ENCODE measurements around the gene GABRR2. TPM values are rescaled to one million over a fixed set of nuclear protein-coding genes. Genes with fewer than 3 reads are reported as not detected.
A peak's percentile ranks its signal among the peaks of the same experiment; 100 is the strongest.

GABRR2 gene
- total RNA-seq, 2 donors from 2014 or later = 0.33 to 0.35 TPM

DNA sequence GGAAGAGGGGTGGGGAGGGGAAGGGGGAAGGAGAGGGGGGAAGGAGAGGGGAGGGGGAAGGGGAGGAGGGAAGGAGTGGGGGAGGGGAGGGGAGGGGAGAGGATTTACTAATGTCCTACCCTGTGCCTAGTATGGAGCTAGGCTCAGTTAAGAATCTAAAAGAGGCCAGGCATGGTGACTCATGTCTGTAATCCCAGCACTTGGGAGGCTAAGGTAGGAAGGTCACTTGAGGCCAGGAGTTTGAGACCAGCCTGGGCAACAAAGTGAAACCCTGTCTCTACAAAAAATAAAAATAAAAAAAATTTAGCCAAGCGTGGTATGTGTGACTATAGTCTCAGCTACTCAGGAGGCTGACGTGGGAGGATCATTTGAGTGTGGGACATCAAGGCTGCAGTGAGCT lies 24.5 kb upstream of the GABRR2 start:
- no peak for DNase-seq (ENCODE audit: low spot score)
- no peaks in the 10 kb centered on the region for H3K27me3 ChIP-seq
- no peaks in the 10 kb centered on the region for H3K9me3 ChIP-seq
- H3K27ac ChIP-seq = no peak overlapping the region
- H3K4me1 ChIP-seq = peaks cover 0 to 3% of the 10 kb centered on the region in 2 donors
- no peak overlapping the region for H3K4me3 ChIP-seq
- TF ChIP-seq, protein P1, sequence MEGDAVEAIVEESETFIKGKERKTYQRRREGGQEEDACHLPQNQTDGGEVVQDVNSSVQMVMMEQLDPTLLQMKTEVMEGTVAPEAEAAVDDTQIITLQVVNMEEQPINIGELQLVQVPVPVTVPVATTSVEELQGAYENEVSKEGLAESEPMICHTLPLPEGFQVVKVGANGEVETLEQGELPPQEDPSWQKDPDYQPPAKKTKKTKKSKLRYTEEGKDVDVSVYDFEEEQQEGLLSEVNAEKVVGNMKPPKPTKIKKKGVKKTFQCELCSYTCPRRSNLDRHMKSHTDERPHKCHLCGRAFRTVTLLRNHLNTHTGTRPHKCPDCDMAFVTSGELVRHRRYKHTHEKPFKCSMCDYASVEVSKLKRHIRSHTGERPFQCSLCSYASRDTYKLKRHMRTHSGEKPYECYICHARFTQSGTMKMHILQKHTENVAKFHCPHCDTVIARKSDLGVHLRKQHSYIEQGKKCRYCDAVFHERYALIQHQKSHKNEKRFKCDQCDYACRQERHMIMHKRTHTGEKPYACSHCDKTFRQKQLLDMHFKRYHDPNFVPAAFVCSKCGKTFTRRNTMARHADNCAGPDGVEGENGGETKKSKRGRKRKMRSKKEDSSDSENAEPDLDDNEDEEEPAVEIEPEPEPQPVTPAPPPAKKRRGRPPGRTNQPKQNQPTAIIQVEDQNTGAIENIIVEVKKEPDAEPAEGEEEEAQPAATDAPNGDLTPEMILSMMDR (IDR thresholded peaks at IDR 0.05) = no peak
- peaks cover 63% of the 10 kb centered on the region for H3K36me3 ChIP-seq

DNA sequence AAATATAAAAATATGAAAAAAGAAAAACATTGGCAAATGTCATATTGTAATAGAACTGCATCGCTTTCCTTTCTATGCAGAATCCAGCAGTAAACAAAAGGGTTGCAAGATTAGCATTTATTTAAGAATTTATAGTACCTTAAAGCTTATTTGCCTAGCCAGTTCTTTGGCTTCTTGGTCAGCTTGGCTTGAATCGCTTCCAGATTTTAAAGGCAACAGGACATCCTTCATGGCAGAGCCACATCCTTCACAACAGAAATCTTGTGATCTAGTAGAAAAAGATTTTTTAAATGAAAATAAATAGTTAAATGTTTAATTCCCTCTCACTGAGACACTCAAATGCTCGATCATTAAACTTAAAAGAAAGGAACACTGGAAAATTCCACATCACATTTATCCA lies 20.1 kb upstream of the GABRR2 start:
- DNase-seq (ENCODE audit: low spot score) = no peak
- no peaks in the 10 kb centered on the region for H3K4me1 ChIP-seq
- no peaks in the 10 kb centered on the region for H3K9me3 ChIP-seq
- peaks cover 52% of the 10 kb centered on the region for H3K36me3 ChIP-seq
- H3K27ac ChIP-seq = no peak overlapping the region
- no peaks in the 10 kb centered on the region for H3K27me3 ChIP-seq
- TF ChIP-seq, protein P1 (IDR thresholded peaks at IDR 0.05) = no peak
- H3K4me3 ChIP-seq = no peak overlapping the region

DNA sequence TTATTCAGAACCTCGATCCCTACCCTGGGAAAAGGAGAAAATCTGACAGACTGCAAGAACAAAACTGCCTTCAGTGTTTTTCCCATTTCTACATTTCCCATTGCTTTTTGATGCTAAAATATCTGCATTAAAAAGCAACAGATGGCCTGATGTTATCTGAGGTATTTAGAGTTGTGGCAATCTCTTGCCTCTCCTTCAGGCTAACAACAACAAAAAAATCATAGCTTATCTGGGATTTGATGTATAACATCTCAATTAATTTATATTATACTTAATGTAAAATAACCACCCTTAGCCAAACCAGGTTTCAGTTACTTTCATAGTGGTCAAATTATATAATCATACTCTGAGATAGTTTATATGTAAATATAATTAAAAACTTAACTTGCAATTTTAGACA lies 15.8 kb upstream of the GABRR2 start:
- no peak for DNase-seq (ENCODE audit: low spot score)
- Histone ChIP-seq H3K36me3 (peaks cover 36% of the 10 kb centered on the region), H3K4me3 (no peak overlapping the region), H3K27ac (no peak overlapping the region), H3K9me3 (no peaks in the 10 kb centered on the region), H3K4me1 (peaks cover 0 to 4% of the 10 kb centered on the region in 2 donors), H3K27me3 (no peaks in the 10 kb centered on the region)
- TF ChIP-seq, protein P1 (IDR thresholded peaks at IDR 0.05) = no peak

DNA sequence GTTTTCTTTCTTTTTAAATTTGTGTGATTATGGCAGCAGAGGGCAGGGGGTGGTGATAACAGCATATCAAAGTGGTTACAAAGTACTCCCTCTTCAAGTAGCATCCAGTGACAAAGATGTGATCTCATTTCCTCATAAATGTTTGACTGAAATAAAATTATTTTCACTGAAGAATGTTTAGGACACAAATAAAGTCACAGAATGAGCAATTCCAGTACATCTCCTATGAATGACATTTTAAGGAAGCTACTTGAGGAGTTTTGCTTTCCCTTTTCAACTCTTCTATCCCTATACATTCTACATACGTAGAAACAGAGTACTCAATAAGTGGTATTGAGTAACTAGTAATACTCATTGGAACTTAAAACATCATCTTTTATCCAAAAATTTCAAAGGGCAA lies 13.9 kb upstream of the GABRR2 start:
- no peak for DNase-seq (ENCODE audit: low spot score)
- peaks cover 22% of the 10 kb centered on the region for H3K36me3 ChIP-seq
- TF ChIP-seq, protein P1 (IDR thresholded peaks at IDR 0.05) = no peak
- no peaks in the 10 kb centered on the region for H3K9me3 ChIP-seq
- no peaks in the 10 kb centered on the region for H3K27me3 ChIP-seq
- H3K4me1 ChIP-seq = peaks cover 0 to 4% of the 10 kb centered on the region in 2 donors
- H3K27ac ChIP-seq = no peak overlapping the region
- no peak overlapping the region for H3K4me3 ChIP-seq

DNA sequence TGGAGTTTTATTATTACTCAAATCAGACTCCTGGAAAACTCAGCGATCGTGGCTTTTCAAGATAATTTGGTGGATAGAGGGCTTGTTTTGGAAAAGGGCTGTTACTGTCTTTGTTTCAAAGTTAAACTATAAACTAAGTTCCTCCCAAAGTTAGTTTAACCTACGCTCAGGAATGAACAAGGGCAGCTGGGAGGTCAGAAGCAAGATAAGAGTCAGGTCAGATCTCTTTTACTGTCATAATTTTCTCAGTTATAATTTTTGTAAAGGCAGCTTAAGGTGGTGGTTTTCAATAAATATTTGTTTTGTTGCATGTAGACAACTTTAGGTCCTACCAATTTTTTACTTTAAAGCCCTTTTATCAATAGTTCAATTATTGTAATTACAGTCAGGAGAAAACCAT lies 9.2 kb upstream of the GABRR2 start:
- Histone ChIP-seq H3K4me3 (no peak overlapping the region), H3K27ac (peak overlapping the region in 1 of 2 donors; percentile 24), H3K27me3 (no peaks in the 10 kb centered on the region), H3K36me3 (peaks cover 11% of the 10 kb centered on the region), H3K4me1 (no peaks in the 10 kb centered on the region), H3K9me3 (no peaks in the 10 kb centered on the region)
- DNase-seq (ENCODE audit: low spot score) = no peak
- TF ChIP-seq, protein P1 (IDR thresholded peaks at IDR 0.05) = no peak

DNA sequence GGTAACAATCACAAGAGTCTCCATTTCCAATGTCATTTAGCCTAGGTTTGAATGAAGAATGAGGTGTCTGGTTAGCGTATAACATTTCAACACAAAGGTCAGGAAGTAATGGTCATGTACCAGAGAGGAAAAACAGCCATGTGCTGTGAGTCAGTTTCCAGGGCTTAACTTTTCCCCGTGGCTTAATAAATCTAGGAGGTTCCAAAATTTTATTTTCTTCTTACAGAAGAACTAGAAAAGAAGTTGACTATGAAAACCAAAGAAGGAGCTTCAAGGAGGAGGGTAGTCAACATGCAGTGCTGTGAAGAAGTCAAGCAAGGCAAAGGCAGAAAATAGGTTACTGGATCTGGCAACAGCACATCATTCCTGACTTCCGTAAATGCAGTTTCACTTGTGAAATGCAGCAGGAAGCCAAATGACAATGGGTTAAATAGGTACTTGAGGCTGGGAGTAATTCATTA lies 8.4 kb upstream of the GABRR2 start:
- Histone ChIP-seq H3K27ac (no peak overlapping the region), H3K4me3 (no peak overlapping the region), H3K36me3 (peaks cover 4% of the 10 kb centered on the region), H3K4me1 (no peaks in the 10 kb centered on the region), H3K9me3 (no peaks in the 10 kb centered on the region), H3K27me3 (no peaks in the 10 kb centered on the region)
- no peak for DNase-seq (ENCODE audit: low spot score)
- TF ChIP-seq, protein P1 (IDR thresholded peaks at IDR 0.05) = no peak

Measured in right atrium auricular region (tissue), 2 donors.